Ovary (tissue), 3 donors: ENCODE data around the gene KEL.

Experiments
- EP300 ChIP-seq: sonication (generic); formaldehyde crosslinking; IDR thresholded peaks from one replicate; pipeline ENCODE4 v1.6.1; 2017; ENCODE audit warnings: antibody characterized with exemption
- POLR2A ChIP-seq: fragments of 450-650 bp; IDR thresholded peaks from one replicate; pipeline ENCODE4 v1.6.1; 2017; ENCODE audit warnings: antibody characterized with exemption, mild to moderate bottlenecking, moderate library complexity
- TF ChIP-seq, protein P1 (sequence below), 3 donors: fragments of 450-650 bp in 2 of 3; fragments of 200-600 bp in 1 of 3; IDR thresholded peaks; one replicate each; pipeline versions ENCODE4 v1.5.1 to v1.8.0; 2016 to 2022; ENCODE audit warnings: antibody characterized with exemption in 3 of 3, mild to moderate bottlenecking in 1 of 3
- donor health status: DM: no; HTN: no; CAD: no.

DNA sequence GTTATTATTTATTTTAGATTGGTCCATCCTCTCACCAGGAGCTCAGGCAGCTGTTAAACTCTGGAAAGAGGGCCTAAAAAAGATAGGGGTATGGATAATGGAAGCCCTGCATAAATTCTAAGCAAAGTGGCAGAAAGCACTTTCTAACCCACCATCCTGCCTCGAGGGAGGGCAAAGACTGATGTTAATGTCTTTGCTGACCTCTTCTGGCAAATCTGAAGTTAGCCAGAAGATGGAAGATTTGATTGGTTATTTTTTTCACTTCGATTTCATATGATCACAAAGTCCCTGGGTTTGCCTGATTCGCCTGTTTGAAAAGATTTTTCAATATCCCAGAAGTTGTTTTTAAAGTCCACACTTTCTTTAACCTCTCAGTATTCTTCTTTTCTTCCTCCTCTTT is 39.9 kb upstream of the KEL start:
- TF ChIP-seq, protein P1, sequence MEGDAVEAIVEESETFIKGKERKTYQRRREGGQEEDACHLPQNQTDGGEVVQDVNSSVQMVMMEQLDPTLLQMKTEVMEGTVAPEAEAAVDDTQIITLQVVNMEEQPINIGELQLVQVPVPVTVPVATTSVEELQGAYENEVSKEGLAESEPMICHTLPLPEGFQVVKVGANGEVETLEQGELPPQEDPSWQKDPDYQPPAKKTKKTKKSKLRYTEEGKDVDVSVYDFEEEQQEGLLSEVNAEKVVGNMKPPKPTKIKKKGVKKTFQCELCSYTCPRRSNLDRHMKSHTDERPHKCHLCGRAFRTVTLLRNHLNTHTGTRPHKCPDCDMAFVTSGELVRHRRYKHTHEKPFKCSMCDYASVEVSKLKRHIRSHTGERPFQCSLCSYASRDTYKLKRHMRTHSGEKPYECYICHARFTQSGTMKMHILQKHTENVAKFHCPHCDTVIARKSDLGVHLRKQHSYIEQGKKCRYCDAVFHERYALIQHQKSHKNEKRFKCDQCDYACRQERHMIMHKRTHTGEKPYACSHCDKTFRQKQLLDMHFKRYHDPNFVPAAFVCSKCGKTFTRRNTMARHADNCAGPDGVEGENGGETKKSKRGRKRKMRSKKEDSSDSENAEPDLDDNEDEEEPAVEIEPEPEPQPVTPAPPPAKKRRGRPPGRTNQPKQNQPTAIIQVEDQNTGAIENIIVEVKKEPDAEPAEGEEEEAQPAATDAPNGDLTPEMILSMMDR (IDR thresholded peaks at IDR 0.05), result no peak
- no peak for TF ChIP-seq EP300
- no peak for TF ChIP-seq POLR2A
